Activated naive CD8-positive, alpha-beta T cell treated with anti-CD3 and anti-CD28 coated beads, Interleukin-2, amount 50 U/mL, for 16 hours (primary cell): ENCODE results near the gene SMIM12.
A peak's percentile ranks its signal among the peaks of the same experiment; 100 is the strongest.

Experiments
- DNase-seq: peaks from one replicate; pipeline ENCODE4 v3.0.0-alpha.2; 2020; ENCODE audit warnings: low read depth, low spot score

Gene SMIM12, protein sequence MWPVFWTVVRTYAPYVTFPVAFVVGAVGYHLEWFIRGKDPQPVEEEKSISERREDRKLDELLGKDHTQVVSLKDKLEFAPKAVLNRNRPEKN

DNA sequence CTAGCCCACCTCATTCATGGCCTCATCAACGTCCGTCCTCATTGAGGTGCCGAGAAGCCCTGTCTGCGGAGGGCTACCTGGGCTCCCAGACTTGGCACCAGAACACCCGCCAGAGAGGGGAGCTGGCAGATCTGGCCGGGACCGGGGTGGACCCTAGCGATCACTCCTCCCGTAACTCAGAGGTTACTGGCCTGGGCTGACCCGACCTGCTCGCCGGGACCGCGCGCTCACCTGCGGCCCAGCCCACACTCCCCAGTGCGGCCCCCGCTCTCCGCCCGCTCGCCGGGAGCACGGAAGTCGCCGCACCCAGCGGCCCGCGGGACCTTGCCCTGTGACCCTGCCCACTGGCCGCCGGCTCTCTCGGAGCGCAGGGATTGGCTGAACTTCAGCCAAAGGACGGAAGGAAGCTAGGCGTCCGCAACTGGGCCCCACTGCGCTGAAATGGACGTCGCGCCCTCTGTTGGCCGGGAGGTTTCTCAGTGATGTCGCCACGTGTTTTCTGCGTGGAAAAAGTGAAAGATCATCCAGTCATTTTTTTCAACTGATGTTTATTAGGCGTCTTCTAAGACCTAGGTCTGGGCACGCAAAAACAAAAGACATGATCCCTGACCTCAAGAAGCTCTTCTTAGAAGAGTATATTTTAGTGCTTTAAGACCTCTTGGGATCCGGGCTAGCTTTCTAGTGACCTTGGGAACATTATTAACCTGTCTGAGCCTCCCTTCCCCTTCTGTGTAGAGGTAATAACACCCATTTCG lies at the start of gene SMIM12:
Gene SMIM12, minus strand, starts transcription at position 304 of the 755 bp plus-strand sequence. CDS start 3,772 bp downstream, outside the sequence.
- peak; percentile 85 for DNase-seq

DNA sequence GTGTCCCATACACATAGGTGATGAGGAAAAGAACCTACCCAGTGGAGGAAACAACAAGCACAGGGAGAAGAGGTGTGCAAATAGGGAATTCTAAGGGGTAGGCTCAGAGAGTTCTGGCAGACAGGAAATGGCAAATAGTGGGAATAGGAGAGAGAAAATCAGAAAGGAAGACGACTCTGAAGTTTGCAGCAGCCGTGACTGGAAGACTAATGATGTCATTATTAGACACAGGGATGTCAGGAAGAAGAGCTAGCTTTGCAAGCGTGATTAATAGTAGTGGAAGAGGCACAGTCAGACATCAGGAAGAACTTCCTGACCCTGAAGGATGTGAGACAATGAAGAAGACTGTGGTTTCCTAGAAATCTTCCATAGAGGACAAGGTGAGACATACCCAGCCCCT lies 48.8 kb upstream of the SMIM12 start:
- no peak for DNase-seq

DNA sequence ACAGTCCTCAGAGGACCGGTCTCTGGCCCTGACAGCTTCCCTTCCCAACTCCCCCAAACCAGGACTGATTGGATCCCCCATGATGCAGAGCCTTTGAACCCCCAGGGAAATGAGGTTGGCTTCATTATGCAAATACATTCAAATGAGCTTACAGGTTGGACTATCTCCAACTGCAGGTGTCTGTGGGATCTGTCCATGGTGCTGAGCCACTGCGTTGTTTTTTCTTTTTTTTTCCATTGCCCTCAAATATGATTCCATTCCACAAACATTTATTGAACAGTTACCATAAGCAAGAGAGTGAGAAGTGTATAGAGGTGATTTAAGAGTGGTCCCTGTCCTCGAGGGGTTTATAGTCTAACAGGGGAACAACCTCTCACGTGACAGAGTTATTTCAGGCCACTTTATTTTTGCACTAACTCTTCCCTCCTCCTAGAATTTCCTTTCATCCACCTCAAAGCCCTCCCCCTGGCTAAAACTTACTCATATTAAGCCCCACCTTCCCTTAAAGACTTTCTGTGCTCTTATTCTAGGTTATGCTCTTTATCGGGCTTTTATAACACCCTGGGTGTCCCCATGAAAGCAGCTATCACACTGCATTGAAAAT lies 48.0 kb upstream of the SMIM12 start:
- no peak for DNase-seq

DNA sequence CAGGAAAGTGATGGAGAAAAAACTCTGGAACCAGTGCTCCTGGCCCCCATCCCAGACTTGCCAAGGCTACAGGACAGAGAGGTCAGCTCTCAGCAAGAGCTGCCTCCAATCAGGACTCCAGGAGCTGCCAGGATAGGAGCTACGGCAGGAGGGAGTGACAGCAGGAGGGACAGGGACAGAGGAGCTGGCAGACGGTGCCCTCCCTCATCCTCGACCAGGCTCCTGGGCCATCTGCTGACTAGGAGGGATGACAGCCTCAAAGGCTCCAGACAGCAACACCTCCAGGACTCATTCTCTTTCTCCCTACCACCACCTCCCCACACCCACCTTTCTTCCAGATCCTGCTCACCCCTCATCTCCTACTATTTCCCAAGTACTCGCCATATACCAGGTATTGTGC lies 47.2 kb upstream of the SMIM12 start:
- DNase-seq, result no peak

DNA sequence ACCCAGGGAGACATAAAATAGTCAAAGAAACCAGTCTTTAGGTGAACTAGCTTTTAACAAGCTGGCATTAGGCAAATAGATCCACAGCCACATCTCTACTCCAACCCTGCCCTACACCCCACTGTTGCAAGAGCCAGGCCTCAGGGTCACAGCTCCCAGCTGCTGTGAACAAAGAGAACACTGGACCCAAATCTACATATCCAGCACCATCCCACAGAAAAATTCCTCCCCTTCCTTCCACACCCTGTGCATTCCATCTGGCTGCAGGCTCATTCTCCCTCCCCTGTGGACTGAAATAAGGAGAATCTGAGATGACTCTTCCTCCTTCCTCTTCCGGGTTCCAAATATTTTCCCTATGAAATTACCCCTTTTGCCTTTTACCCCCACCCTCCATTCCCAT lies 46.7 kb upstream of the SMIM12 start:
- DNase-seq, result no peak

DNA sequence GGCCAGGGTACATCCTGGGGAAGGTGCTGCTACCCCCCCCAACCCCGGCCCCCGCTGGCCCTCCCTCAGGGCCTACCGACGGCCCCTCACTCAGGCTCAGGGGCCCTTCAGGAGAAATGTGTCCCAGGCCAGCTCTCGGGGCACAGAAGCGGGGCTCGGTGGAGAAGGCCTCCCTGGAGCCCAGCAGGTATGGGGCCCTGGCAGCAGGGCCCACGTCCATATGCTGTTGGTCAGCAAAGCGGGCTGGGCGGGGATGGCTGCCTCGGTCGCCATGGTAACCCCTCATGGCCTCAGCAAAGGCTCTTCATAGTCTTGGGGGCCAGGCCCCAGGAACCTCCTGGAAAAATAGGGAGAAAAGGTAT lies 45.5 kb upstream of the SMIM12 start:
- DNase-seq, result no peak

DNA sequence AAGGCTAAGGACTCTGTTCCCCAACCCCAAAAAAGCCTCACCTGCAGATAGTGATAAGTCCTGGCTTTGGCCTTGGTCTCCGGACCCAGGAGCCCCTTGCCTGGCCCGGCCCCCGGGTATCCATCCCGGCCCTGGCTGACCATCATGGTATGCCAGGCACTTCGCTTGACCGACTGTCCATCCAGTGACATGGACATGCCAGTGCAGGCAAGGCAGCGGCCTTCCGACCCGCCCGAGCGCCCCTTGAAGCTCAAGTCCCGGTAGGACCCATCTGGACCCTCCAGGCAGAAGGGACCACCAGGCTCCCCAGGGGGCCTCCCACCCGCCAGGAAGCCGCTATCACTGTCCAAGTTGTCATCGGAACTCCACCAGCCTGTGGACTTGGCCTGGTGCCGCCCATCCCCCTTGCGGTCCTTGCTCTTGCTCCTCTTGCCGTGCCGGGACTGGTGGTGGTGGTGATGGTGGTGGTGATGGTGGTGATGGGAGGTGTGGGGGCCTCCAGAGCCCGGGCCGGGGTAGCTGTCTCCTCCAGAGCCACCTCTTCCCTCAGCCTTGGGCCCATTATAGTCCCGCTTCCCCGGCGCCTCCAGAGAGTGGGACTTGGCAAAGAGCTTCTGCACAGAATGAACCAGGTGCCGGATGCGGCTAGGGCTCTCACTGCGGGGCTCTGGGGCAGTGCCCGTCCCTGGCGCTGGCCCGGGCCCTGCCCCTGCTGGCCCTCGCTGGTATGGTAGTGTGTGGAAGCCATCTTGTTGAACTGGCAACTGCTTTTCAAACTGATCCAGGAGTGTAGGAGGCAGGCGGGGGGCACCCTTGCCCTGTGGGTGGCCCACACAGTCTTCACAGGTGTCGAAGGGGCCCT lies 44.9 kb upstream of the SMIM12 start:
- no peak for DNase-seq

DNA sequence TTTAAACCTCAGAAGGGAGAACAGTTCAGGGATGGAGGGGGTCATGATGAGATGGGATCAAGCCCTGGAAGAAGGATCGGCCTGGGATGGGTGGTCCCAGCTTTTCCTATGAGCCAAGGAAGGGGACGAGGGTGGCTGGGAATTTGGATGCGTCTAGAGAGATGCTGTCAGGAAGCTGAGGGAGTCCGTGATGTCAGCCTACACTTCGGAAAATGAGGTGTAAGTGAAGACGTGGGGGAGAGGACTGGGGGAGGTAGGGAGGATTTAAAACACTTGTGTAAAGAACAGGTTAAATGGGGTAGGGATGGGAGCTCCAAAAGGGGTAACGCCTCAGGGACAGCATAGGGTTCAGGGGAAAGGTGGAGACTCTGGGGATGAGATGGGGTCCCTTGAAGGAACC lies 42.4 kb upstream of the SMIM12 start:
- no peak for DNase-seq

DNA sequence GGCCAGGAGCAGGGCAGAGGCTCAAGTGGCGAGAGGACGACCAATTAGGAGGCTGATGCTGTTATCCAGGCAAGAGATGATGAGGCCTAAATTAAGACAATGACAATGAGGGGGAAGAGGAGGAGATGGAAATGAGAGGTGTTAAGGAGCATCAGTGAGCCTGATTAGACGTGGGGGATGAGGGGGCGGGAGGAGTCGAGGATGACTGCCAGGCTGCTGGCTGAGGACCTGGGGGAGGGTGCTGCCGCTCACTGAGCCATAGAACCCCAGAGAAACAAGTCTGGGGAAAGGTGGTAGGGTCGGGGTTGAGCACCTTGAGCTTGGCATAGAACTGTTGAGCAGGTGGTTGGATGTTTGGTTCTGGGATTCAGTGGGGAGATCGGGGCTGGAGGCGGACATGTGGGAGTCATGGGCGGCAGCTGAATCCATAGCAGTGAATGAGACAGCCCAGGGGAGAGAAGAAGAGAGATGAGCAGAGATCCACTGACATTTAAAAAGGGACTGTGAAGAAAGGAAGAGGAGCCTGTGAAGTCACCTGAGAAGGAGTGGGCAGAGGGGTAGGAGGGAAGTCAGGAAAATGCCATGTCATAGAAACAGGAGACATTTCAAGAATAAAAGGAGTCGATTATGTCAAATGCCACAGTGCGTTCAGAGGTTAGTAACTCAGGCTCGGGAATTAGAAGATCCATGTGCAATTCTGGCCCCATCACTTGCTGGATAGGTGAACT lies 41.4 kb upstream of the SMIM12 start:
- DNase-seq, result no peak

DNA sequence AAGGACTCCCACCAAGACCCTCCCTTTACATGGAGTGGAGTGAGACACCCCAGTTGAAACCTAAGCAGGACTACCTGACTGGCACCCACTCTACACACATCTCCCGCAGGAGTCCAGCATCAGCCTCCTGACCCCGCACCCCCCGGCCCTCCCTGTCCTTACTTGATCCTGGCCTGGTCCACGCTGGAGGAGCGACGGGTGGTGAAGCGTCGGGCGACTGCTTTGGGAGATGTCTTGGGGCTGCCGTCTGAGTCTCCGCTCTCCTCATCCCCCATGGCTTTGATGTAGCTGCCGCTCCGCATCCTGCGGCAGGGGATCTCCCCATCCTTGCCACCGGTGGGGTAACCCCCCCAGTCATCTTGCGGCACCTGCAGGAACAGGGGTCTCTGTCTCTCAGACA lies 40.4 kb upstream of the SMIM12 start:
- DNase-seq, result no peak

DNA sequence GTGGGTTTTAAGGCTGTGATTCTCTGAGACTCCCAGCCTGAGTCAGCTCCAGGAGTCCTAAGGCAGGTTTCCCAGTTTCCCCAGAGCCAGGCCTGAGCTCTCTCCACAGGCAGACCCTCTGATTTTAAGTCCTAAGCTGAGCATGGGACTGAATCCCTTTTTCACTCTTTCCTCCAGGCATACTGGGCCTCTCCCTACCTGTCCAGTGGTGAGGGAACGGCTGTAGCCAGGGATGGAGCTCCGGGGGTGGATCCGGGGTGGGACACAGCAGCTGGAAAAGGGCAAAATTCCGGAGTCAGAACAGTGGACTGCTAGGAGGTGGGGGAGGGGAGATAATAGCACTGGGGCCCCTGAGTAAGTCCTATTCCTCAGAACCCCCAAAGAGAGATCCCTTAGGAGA lies 39.9 kb upstream of the SMIM12 start:
- no peak for DNase-seq

DNA sequence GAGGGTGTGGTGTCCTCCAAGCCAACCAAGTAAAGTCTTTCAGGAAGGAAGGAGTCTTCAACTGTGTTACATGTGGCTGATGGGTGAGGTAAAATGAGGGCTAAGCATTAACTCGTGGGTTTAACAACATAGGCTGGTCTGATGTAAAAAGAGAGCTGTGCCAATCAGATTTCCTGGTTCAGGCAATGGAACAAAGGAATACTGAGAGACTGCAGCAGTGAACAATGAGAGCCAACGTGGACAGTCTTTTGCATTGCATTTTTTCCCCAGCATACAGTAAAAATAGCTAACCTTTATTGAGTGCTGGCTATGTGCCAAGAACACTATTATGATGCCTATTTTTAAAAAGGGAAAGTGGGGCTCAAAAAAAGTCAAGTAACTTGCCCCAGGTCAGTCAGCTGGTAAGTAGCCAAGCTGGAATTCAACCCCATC lies 38.8 kb upstream of the SMIM12 start:
- no peak for DNase-seq

DNA sequence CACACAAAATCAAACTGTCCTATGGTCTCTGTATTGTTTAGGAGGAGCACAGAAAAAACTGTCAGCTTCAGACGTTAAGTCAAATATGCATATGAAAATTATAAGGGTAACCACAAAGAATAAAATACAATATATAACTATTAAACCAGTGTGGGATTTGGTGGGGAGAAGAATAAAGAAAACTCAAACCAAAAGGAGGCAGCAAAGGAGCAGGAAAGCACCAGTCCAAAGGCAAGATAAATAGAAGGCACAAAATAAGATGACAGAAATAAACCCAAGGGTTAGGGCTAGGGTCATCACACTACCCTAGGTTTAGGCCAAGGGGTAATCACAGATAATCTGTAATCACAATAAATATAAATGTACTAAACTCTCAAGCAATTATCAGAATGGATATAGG lies 37.1 kb upstream of the SMIM12 start:
- DNase-seq, result no peak

DNA sequence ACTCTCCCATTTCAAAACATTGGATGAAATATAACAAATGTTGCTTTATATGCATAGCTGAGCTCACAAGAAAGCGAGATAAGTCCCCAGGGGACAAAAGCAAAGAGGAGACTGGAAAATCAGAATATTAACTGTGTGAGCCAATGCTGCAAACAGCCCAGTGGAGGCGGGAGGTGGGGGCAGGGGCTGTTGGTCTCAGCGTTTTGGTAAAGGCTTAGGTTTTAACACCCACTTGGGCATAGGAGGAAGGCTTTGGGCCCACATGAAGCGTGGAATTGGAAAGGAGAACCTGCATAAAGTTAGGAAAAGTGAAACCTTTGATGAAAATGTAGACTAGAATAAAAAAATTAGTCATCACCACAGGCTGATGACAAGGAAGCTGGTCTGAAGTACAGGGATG lies 30.2 kb upstream of the SMIM12 start:
- DNase-seq, result no peak

DNA sequence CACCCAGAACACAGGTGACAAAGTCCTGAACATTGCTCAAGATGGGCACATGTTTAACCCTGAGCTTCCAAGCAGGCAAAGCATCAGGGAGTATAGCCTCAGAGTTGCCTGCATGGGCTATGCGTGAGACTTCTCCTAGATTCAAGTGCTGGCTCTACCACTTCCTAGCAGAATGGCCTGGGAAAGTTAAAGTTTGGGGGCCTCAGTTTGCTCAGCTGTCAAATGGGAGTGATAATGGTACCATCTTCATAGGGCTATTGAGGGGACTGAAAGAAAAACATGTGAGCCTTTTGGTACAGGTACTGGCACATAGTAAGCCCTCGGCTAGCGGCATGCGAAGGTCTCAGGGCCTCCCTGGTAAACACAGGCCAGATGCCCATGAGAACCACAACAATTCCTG lies 28.0 kb upstream of the SMIM12 start:
- DNase-seq, result no peak

DNA sequence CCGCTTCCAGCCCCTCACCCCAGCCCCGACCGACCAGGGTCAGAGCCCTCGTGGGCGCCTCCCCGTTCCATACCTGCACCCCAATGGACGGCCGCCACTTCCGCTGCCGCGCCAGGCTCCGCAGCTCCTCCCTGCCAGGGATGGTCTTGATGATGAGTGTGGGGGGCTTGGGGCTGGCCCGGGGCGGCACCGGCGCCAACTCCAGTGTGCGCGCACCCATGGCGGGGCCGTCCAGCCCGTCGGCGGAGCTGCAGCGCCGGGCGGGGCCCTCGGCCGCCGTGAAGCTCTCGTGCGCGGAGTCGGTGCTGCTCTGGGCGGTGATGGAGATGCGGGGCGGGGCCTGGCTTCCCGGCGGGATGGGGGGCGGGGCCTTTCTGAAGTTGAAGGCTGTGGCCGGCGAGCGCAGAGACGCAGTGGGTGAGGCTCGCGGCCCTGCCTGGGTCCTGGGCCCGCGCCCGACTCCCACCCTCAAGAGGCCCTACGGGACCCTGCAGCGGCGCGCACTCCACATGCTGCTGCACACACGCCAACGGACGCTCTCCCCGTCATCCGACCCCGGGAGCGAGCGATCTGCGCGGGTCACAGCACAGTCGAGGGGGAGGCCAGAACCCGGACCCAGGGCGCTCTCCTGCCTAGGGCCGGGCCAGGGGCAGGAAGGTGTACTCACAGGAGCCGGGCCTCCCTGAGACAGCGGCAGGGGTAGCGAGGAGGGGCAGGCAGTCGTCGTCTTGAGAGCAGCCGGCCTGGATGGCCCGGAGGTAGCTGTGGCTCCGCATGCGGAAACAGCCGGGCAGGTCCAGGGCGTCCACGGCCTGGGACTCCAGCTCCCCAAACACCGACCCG lies 26.1 kb upstream of the SMIM12 start:
- no peak for DNase-seq

DNA sequence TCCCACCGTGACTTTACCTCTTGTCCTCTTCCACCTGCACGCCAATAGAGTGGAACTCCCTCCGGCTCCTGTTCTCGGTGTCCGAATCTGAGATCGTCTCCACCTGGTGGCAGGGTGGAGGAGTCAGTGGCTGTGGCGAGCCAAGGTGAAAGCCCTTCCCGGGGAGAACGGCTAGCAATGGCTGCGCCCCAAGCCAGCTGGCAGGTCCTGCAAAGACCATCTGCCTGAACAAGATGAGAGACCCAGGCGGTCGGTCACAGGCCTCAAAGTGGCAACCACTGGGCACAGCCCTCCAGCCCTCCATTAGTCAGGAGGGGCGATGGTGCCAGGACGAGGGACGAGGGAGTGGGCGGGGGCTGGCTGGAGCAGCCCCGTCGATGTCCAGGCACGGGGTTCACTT lies 25.4 kb upstream of the SMIM12 start:
- DNase-seq, result no peak

DNA sequence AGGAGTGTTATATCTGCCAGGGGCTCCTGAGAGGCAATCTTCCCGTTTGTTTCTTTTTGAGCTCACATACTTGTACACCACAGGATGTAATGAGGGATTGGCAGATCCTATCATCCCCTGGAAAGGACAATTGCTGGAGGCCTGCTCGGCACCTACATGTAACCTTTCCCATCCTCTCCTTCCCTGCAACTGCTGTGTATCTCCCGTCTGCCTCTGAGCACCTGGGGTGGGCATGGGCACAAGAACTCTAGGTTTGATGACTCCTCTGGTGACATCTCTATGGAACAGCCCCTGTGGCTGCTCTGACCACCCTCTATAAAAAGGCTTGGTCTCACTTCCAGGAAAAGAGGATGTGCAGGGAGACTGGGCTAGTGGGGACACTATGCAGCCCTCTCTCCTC lies 25.0 kb upstream of the SMIM12 start:
- DNase-seq, result no peak

DNA sequence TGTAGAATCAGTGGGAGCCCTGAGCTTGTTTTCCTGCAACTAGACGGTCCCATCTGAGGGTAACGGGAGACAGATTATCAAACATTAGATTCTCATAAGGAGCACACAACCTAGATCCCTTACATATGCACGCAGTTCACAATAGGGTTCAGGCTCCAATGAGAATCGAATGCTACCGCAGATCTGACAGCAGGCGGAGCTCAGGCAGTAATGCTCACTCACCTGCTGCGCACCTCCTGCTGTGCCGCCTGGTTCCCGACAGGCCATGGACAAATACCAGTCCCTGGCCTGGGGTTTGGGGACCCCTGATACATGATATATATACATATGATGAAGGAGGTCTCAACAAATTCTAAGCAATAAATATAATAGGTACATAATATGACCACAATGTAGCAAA lies 19.7 kb upstream of the SMIM12 start:
- no peak for DNase-seq

DNA sequence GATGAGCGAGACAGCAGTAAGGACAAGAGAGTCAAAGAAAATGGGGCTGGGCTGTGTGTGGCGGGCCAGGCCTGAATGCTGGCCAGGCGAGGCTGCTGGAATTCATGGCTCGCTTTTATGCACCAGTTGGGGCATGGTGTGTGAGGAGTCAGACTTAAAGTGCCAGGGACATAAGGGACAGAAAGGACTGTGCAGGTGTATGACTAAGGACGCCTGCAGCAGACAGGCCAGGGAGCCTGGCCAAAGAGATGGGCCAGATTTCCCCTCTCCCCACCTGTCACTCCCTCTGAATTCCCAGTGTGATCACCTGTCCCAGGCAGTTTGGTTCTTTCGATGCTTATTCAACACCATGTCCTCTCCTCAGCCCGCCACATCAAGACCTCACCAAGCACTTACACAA lies 16.9 kb upstream of the SMIM12 start:
- no peak for DNase-seq
